ENCODE data around the gene NOD1.

DNA sequence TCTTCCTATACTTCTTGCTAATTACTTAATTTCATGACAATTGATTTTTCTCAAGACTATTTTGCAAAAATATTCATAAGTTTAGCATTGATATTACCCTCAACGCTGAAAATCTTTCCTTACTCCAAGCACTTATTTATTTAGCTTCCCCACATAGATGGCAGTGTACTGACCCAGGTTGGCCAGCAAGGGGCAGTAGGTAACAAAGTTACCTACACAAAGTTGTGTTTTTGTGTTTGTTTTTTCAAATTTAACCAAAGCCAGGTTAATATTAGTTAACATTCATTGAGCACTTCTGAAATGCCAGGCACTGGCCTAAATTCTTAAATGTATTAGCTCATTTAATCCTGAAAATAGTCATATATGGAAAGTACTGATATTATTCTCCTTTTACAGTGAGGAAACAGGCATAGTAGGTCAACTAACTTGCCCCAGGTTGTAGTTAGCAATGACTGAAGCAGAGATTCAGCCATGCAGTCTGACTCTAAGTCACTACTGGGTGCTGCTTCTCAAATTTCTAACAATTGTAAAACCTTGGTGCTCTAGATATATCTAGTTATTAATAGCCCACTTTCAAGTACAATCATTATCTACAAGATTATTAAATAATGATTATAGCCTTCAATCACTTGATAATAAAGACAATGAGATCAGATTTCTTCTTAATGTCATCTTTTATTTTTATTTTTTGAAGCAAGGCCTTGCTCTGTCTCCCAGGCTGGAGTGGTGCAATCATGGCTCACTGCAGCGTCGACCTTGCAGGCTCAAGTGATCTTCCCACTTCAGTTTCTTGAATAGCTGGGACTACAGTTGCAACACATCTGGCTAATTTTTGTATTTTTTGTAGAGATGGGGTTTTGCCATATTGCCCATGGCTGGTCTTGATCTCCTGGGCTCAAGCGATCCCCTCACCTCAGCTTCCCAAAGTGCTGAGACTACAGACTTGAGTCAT lies 31.8 kb upstream of the NOD1 start:
- TF ChIP-seq POLR2A (IDR thresholded peaks at IDR 0.05) (no peak), EP300 (IDR thresholded peaks at IDR 0.05) (no peak)
- TF ChIP-seq, protein P1, sequence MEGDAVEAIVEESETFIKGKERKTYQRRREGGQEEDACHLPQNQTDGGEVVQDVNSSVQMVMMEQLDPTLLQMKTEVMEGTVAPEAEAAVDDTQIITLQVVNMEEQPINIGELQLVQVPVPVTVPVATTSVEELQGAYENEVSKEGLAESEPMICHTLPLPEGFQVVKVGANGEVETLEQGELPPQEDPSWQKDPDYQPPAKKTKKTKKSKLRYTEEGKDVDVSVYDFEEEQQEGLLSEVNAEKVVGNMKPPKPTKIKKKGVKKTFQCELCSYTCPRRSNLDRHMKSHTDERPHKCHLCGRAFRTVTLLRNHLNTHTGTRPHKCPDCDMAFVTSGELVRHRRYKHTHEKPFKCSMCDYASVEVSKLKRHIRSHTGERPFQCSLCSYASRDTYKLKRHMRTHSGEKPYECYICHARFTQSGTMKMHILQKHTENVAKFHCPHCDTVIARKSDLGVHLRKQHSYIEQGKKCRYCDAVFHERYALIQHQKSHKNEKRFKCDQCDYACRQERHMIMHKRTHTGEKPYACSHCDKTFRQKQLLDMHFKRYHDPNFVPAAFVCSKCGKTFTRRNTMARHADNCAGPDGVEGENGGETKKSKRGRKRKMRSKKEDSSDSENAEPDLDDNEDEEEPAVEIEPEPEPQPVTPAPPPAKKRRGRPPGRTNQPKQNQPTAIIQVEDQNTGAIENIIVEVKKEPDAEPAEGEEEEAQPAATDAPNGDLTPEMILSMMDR (IDR thresholded peaks at IDR 0.05), result peak; percentile 71 to 79 (median 75)

Data from tibial nerve (tissue), 4 donors.